Lower leg skin (tissue), 4 donors: ENCODE data around the gene KLRC4. TPM values are rescaled to one million over a fixed set of nuclear protein-coding genes. Genes with fewer than 3 reads are reported as not detected.
"Not testable (repeated sequence)": the region's sequence is repeated elsewhere in the genome, so short reads cannot be mapped to it uniquely, and the experiment has no call there.

ENCODE experiments used
- DNase-seq, 2 donors: peaks; one replicate each; pipeline ENCODE4 v3.0.0-alpha.2; 2019; ENCODE audit warnings: low spot score in 2 of 2
- H3K4me3 ChIP-seq: fragments of 200-600 bp; sonication (generic); 2 replicates; pipeline ENCODE4 v1.5.1; 2017; ENCODE audit warnings: mild to moderate bottlenecking, low read depth; ENCODE audit not compliant: poor library complexity, severe bottlenecking
- CTCF ChIP-seq, 3 donors: fragments of 450-650 bp; IDR thresholded peaks; one replicate each; pipeline ENCODE4 v1.5.1; 2016; ENCODE audit warnings: antibody characterized with exemption in 3 of 3, mild to moderate bottlenecking in 3 of 3, moderate library complexity in 2 of 3
- POLR2A ChIP-seq, 2 donors: fragments of 450-650 bp; IDR thresholded peaks; one replicate each; pipeline ENCODE4 v1.6.1; 2016 to 2017; ENCODE audit warnings: antibody characterized with exemption in 2 of 2, mild to moderate bottlenecking in 1 of 2, moderate library complexity in 1 of 2
- WGBS, 2 donors: methylation state at CpG; one replicate each; pipeline ENCODE4 v1.1.5; 2018; 5-methylcytosine and 5-hydroxymethylcytosine counted together
- intact Hi-C: fragments of 100-400 bp; cut with DNase I; formaldehyde crosslinking; loops from one replicate; pipeline ENCODE4 v1.15.0; 2023; ENCODE audit warnings: low total_unique reads
- total RNA-seq, 4 donors: library from RNA; depleted of rRNA; stranded (reverse); fragments of >200 nt; gene quantifications; one replicate each; pipeline ENCODE4 v1.1.0, GENCODE V29; 2016

Gene KLRC4
- total RNA-seq, 4 donors from 2014 or later: not detected

- 84 to 93% methylated on average over 4 of the region's 4 CpGs for WGBS, 2 donors
- TF ChIP-seq CTCF (IDR thresholded peaks at IDR 0.05) (no peak), POLR2A (IDR thresholded peaks at IDR 0.05) (no peak)
- no peak for DNase-seq
- intact Hi-C loops: no loop called here
- H3K4me3 ChIP-seq: no peak overlapping the region
Observed at GRCh38 chr12:10448236-10448635, 38.7 kb upstream of the KLRC4 start.

GRCh38 chr12:10446052-10446451, 36.5 kb upstream of the KLRC4 start:
- intact Hi-C loops, H3K4me3 ChIP-seq, DNase-seq: not testable (repeated sequence)
- WGBS, 2 donors: 87 to 88% methylated on average over 5 of the region's 5 CpGs

DNA sequence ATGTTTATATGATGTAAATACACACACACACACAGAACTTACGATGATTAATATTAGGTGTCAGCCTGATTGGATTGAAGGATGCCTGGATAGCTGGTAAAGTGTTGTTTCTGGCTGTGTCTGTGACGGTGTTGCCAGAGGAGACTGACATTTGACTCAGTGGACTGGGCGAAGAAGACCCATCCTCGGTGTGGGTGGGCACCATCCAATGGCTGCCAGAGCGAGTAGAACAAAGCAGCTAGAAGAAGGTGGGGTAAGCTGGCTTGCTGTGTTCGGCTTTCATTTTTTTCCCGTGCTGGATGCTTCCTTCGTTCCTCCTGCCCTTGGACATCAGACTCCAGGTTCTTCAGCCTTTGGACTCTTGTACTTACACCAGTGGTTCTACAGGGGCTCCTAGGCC, 31.6 kb upstream of the KLRC4 start:
- H3K4me3 ChIP-seq, DNase-seq, intact Hi-C loops: not testable (repeated sequence)
- WGBS, 2 donors: 91% methylated on average over 8 of the region's 8 CpGs

DNA sequence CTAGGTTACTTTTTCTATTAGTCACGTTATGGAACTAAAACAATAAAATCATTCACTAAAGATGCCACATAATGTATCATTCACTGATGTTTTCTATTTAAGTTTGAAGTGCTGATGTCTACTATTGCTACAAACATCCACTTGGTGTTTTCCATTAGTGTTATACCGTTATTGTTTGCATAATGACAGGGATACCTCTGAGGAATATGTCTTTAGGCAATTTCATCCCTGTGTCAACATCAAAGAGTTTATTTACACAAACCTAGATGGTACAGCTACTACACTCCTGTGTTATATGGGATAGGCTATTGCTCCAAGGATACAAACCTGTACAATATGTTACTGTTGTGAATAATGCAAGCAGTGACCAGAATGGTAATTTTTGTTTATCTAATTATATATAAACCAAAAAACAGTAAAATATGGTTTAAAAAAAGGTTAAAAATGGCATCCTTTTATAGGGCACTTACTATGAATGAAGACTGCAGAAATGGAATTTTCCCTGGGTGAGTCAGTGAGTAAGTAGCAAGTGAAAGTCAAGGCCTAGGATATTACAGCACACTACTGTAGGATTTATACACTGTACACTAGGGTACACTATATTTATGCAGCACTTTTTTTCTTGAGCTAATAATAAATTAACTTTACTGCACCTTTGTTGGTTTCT, 30.2 kb upstream of the KLRC4 start:
- H3K4me3 ChIP-seq, DNase-seq, intact Hi-C loops: not testable (repeated sequence)
- 63 to 65% methylated on average over 2 of the region's 2 CpGs for WGBS, 2 donors

DNA sequence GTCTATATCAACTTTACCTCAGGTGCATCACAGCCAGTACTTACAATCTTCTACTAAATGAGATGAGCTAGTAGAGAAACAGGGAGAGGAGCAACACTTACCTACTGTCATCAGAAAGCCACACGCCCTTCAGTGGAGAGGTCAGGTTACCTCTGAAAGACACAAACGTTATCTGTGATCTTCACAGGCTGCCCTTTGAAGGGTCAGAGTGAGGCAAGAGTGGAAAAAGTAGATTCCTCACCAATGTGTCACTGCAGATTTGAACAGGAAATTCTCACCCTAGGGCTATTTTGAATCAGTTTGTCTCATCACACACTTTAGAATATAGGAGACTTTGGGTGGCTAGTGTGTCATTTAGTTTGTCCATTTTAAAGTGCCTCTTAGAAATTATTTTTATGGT, 28.0 kb upstream of the KLRC4 start:
- intact Hi-C loops: not testable (repeated sequence)
- 40% methylated on average over 2 of the region's 2 CpGs; no CpG with 5 or more reads in 1 of the 2 donors for WGBS, 2 donors

DNA sequence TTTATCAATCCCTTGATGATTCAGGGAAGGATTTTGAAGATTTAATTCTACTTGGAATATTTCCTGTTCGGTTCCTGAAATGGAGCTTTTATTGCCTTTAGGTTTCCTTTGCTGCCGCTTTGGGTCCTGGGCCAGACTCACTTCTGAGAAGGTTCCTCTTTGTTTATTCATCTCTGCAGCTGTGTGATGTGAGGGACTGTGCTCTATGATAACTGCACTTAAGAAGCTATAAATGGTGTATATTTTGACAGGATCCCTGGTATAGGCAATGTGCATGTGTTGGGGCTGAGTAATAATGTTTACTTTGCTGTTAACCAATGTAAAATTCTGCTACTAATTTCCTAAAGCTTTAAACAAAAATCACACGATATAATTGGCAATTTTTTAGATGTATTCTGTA, 26.3 kb upstream of the KLRC4 start, which contains the start of gene KLRC2:
KLRC2 (minus strand) TSS at position 195 of the 400 bp plus-strand sequence; CDS start at position 171, 24 bp downstream.
- DNase-seq, intact Hi-C loops, H3K4me3 ChIP-seq: not testable (repeated sequence)
- 50 to 56% methylated on average over 3 of the region's 3 CpGs for WGBS, 2 donors

More for the DNA sequence above, 28.0 kb upstream of the KLRC4 start:
- H3K4me3 ChIP-seq, DNase-seq: not testable (repeated sequence)

DNA sequence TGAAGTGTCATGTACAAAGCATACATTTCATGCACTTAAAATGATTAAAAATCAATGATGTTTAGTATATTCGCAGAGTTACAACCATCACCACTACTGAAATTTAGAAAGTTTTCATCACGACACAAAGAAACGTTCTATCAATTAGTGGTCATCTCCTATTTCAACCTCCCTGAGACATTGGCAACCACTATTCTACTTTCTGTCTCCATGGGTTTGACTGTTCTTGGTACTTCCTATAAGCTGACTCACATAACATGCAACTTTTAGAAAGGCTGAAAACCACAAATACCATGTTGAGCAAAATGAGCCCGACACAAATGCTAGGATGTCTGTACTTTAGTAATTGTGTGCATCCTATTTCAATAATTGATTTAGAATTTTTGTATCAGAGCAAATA, 21.1 kb upstream of the KLRC4 start:
- DNase-seq, intact Hi-C loops, H3K4me3 ChIP-seq: not testable (repeated sequence)
- 81 to 90% methylated on average over 4 of the region's 4 CpGs for WGBS, 2 donors

DNA sequence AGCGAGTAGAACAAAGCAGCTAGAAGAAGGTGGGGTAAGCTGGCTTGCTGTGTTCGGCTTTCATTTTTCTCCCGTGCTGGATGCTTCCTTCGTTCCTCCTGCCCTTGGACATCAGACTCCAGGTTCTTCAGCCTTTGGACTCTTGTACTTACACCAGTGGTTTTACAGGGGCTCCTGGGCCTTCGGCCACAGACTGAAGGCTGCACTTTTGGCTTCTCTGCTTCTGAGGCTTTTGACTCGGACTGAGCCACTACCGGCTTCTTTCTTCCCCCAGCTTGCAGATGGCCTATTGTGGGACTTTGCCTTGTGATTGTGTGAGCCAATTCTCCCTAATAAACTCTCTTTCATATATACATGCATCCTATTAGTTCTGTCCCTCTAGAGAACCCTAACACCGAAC, 16.4 kb upstream of the KLRC4 start:
- intact Hi-C loops, DNase-seq, H3K4me3 ChIP-seq: not testable (repeated sequence)
- WGBS, 2 donors: 95 to 97% methylated on average over 7 of the region's 8 CpGs

- H3K4me3 ChIP-seq, DNase-seq, intact Hi-C loops: not testable (repeated sequence)
- WGBS, 2 donors: 60 to 80% methylated on average over 1 of the region's 1 CpG
Observed at GRCh38 chr12:10424260-10424899, 14.8 kb upstream of the KLRC4 start.

DNA sequence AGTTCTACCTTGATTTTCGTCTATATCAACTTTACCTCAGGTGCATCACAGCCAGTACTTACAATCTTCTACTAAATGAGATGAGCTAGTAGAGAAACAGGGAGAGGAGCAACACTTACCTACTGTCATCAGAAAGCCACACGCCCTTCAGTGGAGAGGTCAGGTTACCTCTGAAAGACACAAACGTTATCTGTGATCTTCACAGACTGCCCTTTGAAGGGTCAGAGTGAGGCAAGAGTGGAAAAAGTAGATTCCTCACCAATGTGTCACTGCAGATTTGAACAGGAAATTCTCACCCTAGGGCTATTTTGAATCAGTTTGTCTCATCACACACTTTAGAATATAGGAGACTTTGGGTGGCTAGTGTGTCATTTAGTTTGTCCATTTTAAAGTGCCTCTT, 12.6 kb upstream of the KLRC4 start:
- intact Hi-C loops, DNase-seq, H3K4me3 ChIP-seq: not testable (repeated sequence)
- 39 to 49% methylated on average over 2 of the region's 3 CpGs for WGBS, 2 donors

- not testable (repeated sequence) for DNase-seq, H3K4me3 ChIP-seq
- WGBS, 2 donors: 25 to 63% methylated on average over 1 of the region's 1 CpG
Observed at GRCh38 chr12:10420334-10420733, 10.8 kb upstream of the KLRC4 start, which contains the start of gene KLRC3. Gene KLRC3, minus strand, starts transcription at chr12:10420595. Its CDS starts 45 bp downstream, at chr12:10420550.

More at GRCh38 chr12:10420334-10420733, 10.8 kb upstream of the KLRC4 start, which contains the start of gene KLRC3:
- intact Hi-C loops: not testable (repeated sequence)
